Thyroid gland (tissue), 4 donors: ENCODE results near the gene ACACA. TPM values are rescaled to one million over a fixed set of nuclear protein-coding genes. Genes with fewer than 3 reads are reported as not detected.

Experiments used
- DNase-seq, 2 donors: peaks; one replicate each; pipeline ENCODE4 v3.0.0-alpha.2; 2019
- H3K27ac ChIP-seq, 3 donors: fragments of 200-600 bp; sonication (generic); 1 replicate in 2 of 3; 2 replicates in 1 of 3; pipeline ENCODE4 v1.5.1; 2016 to 2019; ENCODE audit warnings: mild to moderate bottlenecking in 1 of 3, moderate library complexity in 1 of 3
- H3K27me3 ChIP-seq: fragments of 200-600 bp; sonication (generic); one replicate; pipeline ENCODE4 v1.5.1; 2019
- H3K36me3 ChIP-seq, 2 donors: fragments of 200-600 bp; sonication (generic); one replicate each; pipeline ENCODE4 v1.5.1; 2016 to 2019
- H3K4me1 ChIP-seq, 2 donors: fragments of 200-600 bp; sonication (generic); one replicate each; pipeline ENCODE4 v1.5.1; 2017 to 2019
- H3K4me3 ChIP-seq, 3 donors: fragments of 200-600 bp; sonication (generic); replicated peaks in 1 of 3; 1 replicate in 2 of 3; 2 replicates in 1 of 3; pipeline ENCODE4 v1.5.1; 2016; ENCODE audit warnings: mild to moderate bottlenecking in 1 of 3
- H3K9me3 ChIP-seq: fragments of 200-600 bp; sonication (generic); one replicate; pipeline ENCODE4 v1.5.1; 2017
- CTCF ChIP-seq, 6 experiments: fragments of 200-600 bp in 3 of 6; fragments of 450-650 bp in 3 of 6; sonication (generic) in 3 of 6; IDR thresholded peaks; one replicate each; pipeline ENCODE4 v1.5.1; 2016 to 2019; ENCODE audit warnings: antibody characterized with exemption in 6 of 6, mild to moderate bottlenecking in 2 of 6, inconsistent platforms in 1 of 6, moderate library complexity in 1 of 6
- POLR2A ChIP-seq, 2 donors: fragments of 450-650 bp; IDR thresholded peaks; one replicate each; pipeline ENCODE4 v1.6.1; 2017; ENCODE audit warnings: antibody characterized with exemption in 2 of 2, mild to moderate bottlenecking in 2 of 2, moderate library complexity in 1 of 2
- WGBS, 2 donors: methylation state at CpG; one replicate each; pipeline ENCODE4 v1.1.5; 2017; 5-methylcytosine and 5-hydroxymethylcytosine counted together
- intact Hi-C: fragments of 100-400 bp; cut with DNase I; formaldehyde crosslinking; loops from one replicate; pipeline ENCODE4 v1.15.1; 2023
- total RNA-seq, 4 donors: library from RNA; depleted of rRNA; stranded (reverse); fragments of >200 nt; gene quantifications; one replicate each; pipeline ENCODE4 v1.2.3, GENCODE V29; 2016

Gene ACACA
- total RNA-seq, 4 donors from 2014 or later, result 27.2 to 55.7 (median 38.4) TPM

- intact Hi-C loops, result no loop called here
- H3K9me3 ChIP-seq, result no peaks in the 10 kb centered on the region
- no peak for DNase-seq
Measured at GRCh38 chr17:37256627-37257026, 150.0 kb downstream of the ACACA start.

GRCh38 chr17:37255432-37255831 lies 151.2 kb downstream of the ACACA start:
- TF ChIP-seq POLR2A (IDR thresholded peaks at IDR 0.05) (no peak), CTCF (IDR thresholded peaks at IDR 0.05) (no peak)
- WGBS, 2 donors, result 90 to 91% methylated on average over 5 of the region's 5 CpGs
- H3K27ac ChIP-seq, result no peak overlapping the region
- intact Hi-C loops, result no loop called here
- no peak overlapping the region for H3K4me3 ChIP-seq
- no peaks in the 10 kb centered on the region for H3K4me1 ChIP-seq
- no peaks in the 10 kb centered on the region for H3K27me3 ChIP-seq
- H3K9me3 ChIP-seq, result no peaks in the 10 kb centered on the region
- no peak for DNase-seq
- H3K36me3 ChIP-seq, result no peaks in the 10 kb centered on the region

More at GRCh38 chr17:37256627-37257026, 150.0 kb downstream of the ACACA start:
- no peak for TF ChIP-seq POLR2A (IDR thresholded peaks at IDR 0.05)
- TF ChIP-seq CTCF (IDR thresholded peaks at IDR 0.05), result no peak
- H3K4me1 ChIP-seq, result no peaks in the 10 kb centered on the region
- no peaks in the 10 kb centered on the region for H3K27me3 ChIP-seq
- WGBS, 2 donors, result 93 to 94% methylated on average over 1 of the region's 1 CpG
- no peak overlapping the region for H3K4me3 ChIP-seq
- H3K36me3 ChIP-seq, result peaks cover 0 to under 1% of the 10 kb centered on the region in 2 donors
- no peak overlapping the region for H3K27ac ChIP-seq

- H3K27me3 ChIP-seq, result no peaks in the 10 kb centered on the region
- TF ChIP-seq CTCF (IDR thresholded peaks at IDR 0.05) (no peak), POLR2A (IDR thresholded peaks at IDR 0.05) (no peak)
- intact Hi-C loops, result loop anchor here (10.0 kb wide), 1 partner anchor 613 kb away; no protein-coding TSS in a partner anchor
- H3K36me3 ChIP-seq, result peaks cover 0 to 17% of the 10 kb centered on the region in 2 donors
- no peak overlapping the region for H3K27ac ChIP-seq
- H3K9me3 ChIP-seq, result no peaks in the 10 kb centered on the region
- DNase-seq, result no peak
- WGBS, 2 donors, result 93% methylated on average over 4 of the region's 4 CpGs
- H3K4me1 ChIP-seq, result no peaks in the 10 kb centered on the region
- no peak overlapping the region for H3K4me3 ChIP-seq
Measured at GRCh38 chr17:37247825-37248224, 158.8 kb downstream of the ACACA start.

GRCh38 chr17:37246085-37246484 lies 160.6 kb downstream of the ACACA start:
- H3K9me3 ChIP-seq, result no peaks in the 10 kb centered on the region
- intact Hi-C loops, result loop anchor here (10.0 kb wide), 1 partner anchor 611 kb away; no protein-coding TSS in a partner anchor
- TF ChIP-seq CTCF (IDR thresholded peaks at IDR 0.05) (no peak), POLR2A (IDR thresholded peaks at IDR 0.05) (no peak)
- H3K36me3 ChIP-seq, result peaks cover 0 to 22% of the 10 kb centered on the region in 2 donors
- no peaks in the 10 kb centered on the region for H3K27me3 ChIP-seq
- no peak for DNase-seq
- WGBS, 2 donors, result 93 to 95% methylated on average over 2 of the region's 2 CpGs
- H3K4me3 ChIP-seq, result no peak overlapping the region
- no peak overlapping the region for H3K27ac ChIP-seq
- no peaks in the 10 kb centered on the region for H3K4me1 ChIP-seq

GRCh38 chr17:37240381-37240780 lies 166.3 kb downstream of the ACACA start:
- H3K4me1 ChIP-seq, result no peaks in the 10 kb centered on the region
- H3K36me3 ChIP-seq, result peaks cover 0 to 19% of the 10 kb centered on the region in 2 donors
- H3K9me3 ChIP-seq, result no peaks in the 10 kb centered on the region
- no peak for TF ChIP-seq POLR2A (IDR thresholded peaks at IDR 0.05)
- no peak for TF ChIP-seq CTCF (IDR thresholded peaks at IDR 0.05)
- DNase-seq, result no peak
- no peaks in the 10 kb centered on the region for H3K27me3 ChIP-seq
- no peak overlapping the region for H3K27ac ChIP-seq
- WGBS, 2 donors, result 93 to 94% methylated on average over 5 of the region's 5 CpGs
- intact Hi-C loops, result loop anchor here (10.0 kb wide), 1 partner anchor 606 kb away; no protein-coding TSS in a partner anchor
- H3K4me3 ChIP-seq, result no peak overlapping the region
